H1 (cell line): ENCODE results near the gene SATL1. TPM values are rescaled to one million over a fixed set of nuclear protein-coding genes. Genes with fewer than 3 reads are reported as not detected.

ENCODE experiments used
- CTCF ChIA-PET: fragments of 300-600 bp; sonication (Branson Sonifier 250); formaldehyde crosslinking; loops from one replicate; lab custom pipeline; 2021; ENCODE audit not compliant: partially characterized antibody; lab: Charles Lee
- POLR2A ChIA-PET: fragments of 300-600 bp; sonication (Branson Sonifier 250); formaldehyde crosslinking; loops from one replicate; lab custom pipeline; 2021; ENCODE audit warnings: inconsistent platforms; ENCODE audit not compliant: partially characterized antibody; lab: Charles Lee
- DNase-seq, 2 experiments: peaks; one replicate each; pipeline versions ENCODE4 v3.0.0 to v3.0.0-alpha.2; 2010 to 2022; ENCODE audit warnings: low spot score in 2 of 2, low read depth in 1 of 2, mixed read lengths in 1 of 2
- FAIRE-seq: peaks from 2 replicates; lab custom pipeline; 2011; peaks lifted over from hg19 to GRCh38; lab: Jason Lieb, UNC
- H2AFZ ChIP-seq: 2 replicates; pipeline ENCODE4 v1.8.1; 2012; ENCODE audit warnings: low read length, inconsistent platforms
- H2AK5ac ChIP-seq: 2 replicates; pipeline ENCODE4 v1.6.1; 2013; ENCODE audit warnings: low read depth, low read length
- H2BK120ac ChIP-seq: replicated peaks from 2 replicates; pipeline ENCODE3; 2013; ENCODE audit warnings: low read depth, low read length, inconsistent platforms
- H2BK12ac ChIP-seq: 2 replicates; pipeline ENCODE4 v1.6.1; 2013; ENCODE audit warnings: low read depth, low read length
- H2BK15ac ChIP-seq: 2 replicates; pipeline ENCODE4 v1.6.1; 2013; ENCODE audit warnings: low read length
- H2BK20ac ChIP-seq: 2 replicates; pipeline ENCODE4 v1.6.1; 2013; ENCODE audit warnings: low read length
- H2BK5ac ChIP-seq: 2 replicates; pipeline ENCODE4 v1.6.1; 2013; ENCODE audit warnings: low read depth, low read length
- H3K14ac ChIP-seq: 2 replicates; pipeline ENCODE4 v1.6.1; 2013; ENCODE audit warnings: inconsistent platforms; ENCODE audit not compliant: insufficient read length
- H3K18ac ChIP-seq: 2 replicates; pipeline ENCODE4 v1.6.1; 2013; ENCODE audit warnings: low read length; ENCODE audit errors: extremely low read depth
- H3K23ac ChIP-seq: 2 replicates; pipeline ENCODE4 v1.6.1; 2013; ENCODE audit warnings: inconsistent platforms; ENCODE audit not compliant: insufficient read length
- H3K23me2 ChIP-seq: 2 replicates; pipeline ENCODE4 v1.6.1; 2013; ENCODE audit warnings: low read depth, low read length
- H3K27ac ChIP-seq: 2 replicates; pipeline ENCODE4 v1.6.1; 2011; ENCODE audit warnings: low read depth, low read length, inconsistent platforms
- H3K27me3 ChIP-seq, 4 experiments: replicated peaks in 1 of 4; 1 replicate in 1 of 4; 2 replicates in 3 of 4; pipeline versions ENCODE4 v1.6.1 to v1.8.1; 2011 to 2013; ENCODE audit warnings: low read length in 3 of 4, mild to moderate bottlenecking in 3 of 4, inconsistent platforms in 2 of 4, mixed read lengths in 2 of 4, moderate library complexity in 1 of 4; ENCODE audit not compliant: control insufficient read depth in 3 of 4, insufficient read depth in 3 of 4; ENCODE audit errors: extremely low read depth in 1 of 4
- H3K36me3 ChIP-seq, 4 experiments: 2 replicates each; pipeline versions ENCODE4 v1.6.1 to v1.8.1; 2011 to 2013; ENCODE audit warnings: mild to moderate bottlenecking in 4 of 4, low read length in 3 of 4, moderate library complexity in 2 of 4, control low read depth in 1 of 4, inconsistent platforms in 1 of 4; ENCODE audit not compliant: insufficient read depth in 4 of 4, control insufficient read depth in 2 of 4
- H3K4ac ChIP-seq: replicated peaks from 2 replicates; pipeline ENCODE3; 2013; ENCODE audit warnings: low read length, low read depth, mixed read lengths, inconsistent platforms; ENCODE audit not compliant: insufficient read length
- H3K4me1 ChIP-seq, 4 experiments: replicated peaks in 1 of 4; 1 replicate in 1 of 4; 2 replicates in 3 of 4; pipeline versions ENCODE4 v1.6.1 to v1.8.1; 2011 to 2013; ENCODE audit warnings: low read length in 3 of 4, inconsistent platforms in 2 of 4, mixed read lengths in 1 of 4; ENCODE audit not compliant: insufficient read depth in 4 of 4, control insufficient read depth in 3 of 4
- H3K4me2 ChIP-seq, 2 experiments: 2 replicates each; pipeline versions ENCODE4 v1.6.1 to v1.8.1; 2011 to 2013; ENCODE audit warnings: low read depth in 2 of 2, low read length in 2 of 2, control low read depth in 1 of 2, inconsistent platforms in 1 of 2, mild to moderate bottlenecking in 1 of 2; ENCODE audit not compliant: insufficient read depth in 1 of 2
- H3K4me3 ChIP-seq, 4 experiments: fragments of 200-600, 300-600 bp in 1 of 4; sonication (generic), shearing (Covaris generic), sonication (Bioruptor Twin) in 1 of 4; 2 replicates each; pipeline versions ENCODE4 v1.5.1 to v1.8.1; 2011 to 2016; ENCODE audit warnings: low read length in 4 of 4, low read depth in 3 of 4, control low read depth in 2 of 4, inconsistent platforms in 2 of 4, mild to moderate bottlenecking in 2 of 4, mixed read lengths in 1 of 4, moderate library complexity in 1 of 4; ENCODE audit not compliant: insufficient read depth in 2 of 4; ENCODE audit errors: extremely low read depth in 1 of 4
- H3K56ac ChIP-seq: replicated peaks from 2 replicates; pipeline ENCODE3; 2013; ENCODE audit warnings: low read depth, mild to moderate bottlenecking, mixed read lengths, low read length, inconsistent platforms; ENCODE audit not compliant: insufficient read length
- H3K79me1 ChIP-seq: 2 replicates; pipeline ENCODE4 v1.6.1; 2013; ENCODE audit warnings: low read depth, low read length, control low read depth
- H3K79me2 ChIP-seq, 2 experiments: 2 replicates each; pipeline versions ENCODE4 v1.6.1 to v1.8.1; 2012 to 2013; ENCODE audit warnings: low read length in 2 of 2, mild to moderate bottlenecking in 2 of 2, inconsistent platforms in 1 of 2; ENCODE audit not compliant: insufficient read depth in 2 of 2, control insufficient read depth in 1 of 2
- H3K9ac ChIP-seq, 4 experiments: replicated peaks in 1 of 4; 1 replicate in 1 of 4; 2 replicates in 3 of 4; pipeline versions ENCODE4 v1.6.1 to v1.8.1; 2011 to 2013; ENCODE audit warnings: low read depth in 3 of 4, low read length in 3 of 4, control low read depth in 2 of 4, mild to moderate bottlenecking in 2 of 4, moderate library complexity in 2 of 4, inconsistent platforms in 1 of 4; ENCODE audit errors: extremely low read depth in 1 of 4
- H3K9me3 ChIP-seq, 2 experiments: 2 replicates each; pipeline versions ENCODE4 v1.6.1 to v1.8.1; 2012 to 2013; ENCODE audit warnings: mild to moderate bottlenecking in 2 of 2, moderate library complexity in 2 of 2, control low read depth in 1 of 2, inconsistent platforms in 1 of 2, low read depth in 1 of 2, low read length in 1 of 2, mixed read lengths in 1 of 2; ENCODE audit not compliant: insufficient read depth in 2 of 2
- H4K20me1 ChIP-seq, 2 experiments: replicated peaks in 1 of 2; 2 replicates each; pipeline versions ENCODE3 to v1.8.1; 2011 to 2013; ENCODE audit warnings: inconsistent platforms in 2 of 2, low read length in 2 of 2, mild to moderate bottlenecking in 1 of 2; ENCODE audit not compliant: insufficient read depth in 2 of 2, control insufficient read depth in 1 of 2
- H4K5ac ChIP-seq: 2 replicates; pipeline ENCODE4 v1.6.1; 2013; ENCODE audit warnings: low read length, low read depth, mixed read lengths, inconsistent platforms; ENCODE audit not compliant: insufficient read length
- H4K8ac ChIP-seq: 2 replicates; pipeline ENCODE4 v1.8.0; 2013; ENCODE audit warnings: mild to moderate bottlenecking, moderate library complexity, low read length, inconsistent platforms; ENCODE audit not compliant: insufficient read depth; ENCODE audit errors: extremely low read depth
- H4K91ac ChIP-seq: replicated peaks from 2 replicates; pipeline ENCODE3; 2013; ENCODE audit warnings: low read length, mixed read lengths, inconsistent platforms; ENCODE audit not compliant: insufficient read length
- BACH1 ChIP-seq: IDR thresholded peaks from 2 replicates; pipeline ENCODE4 v1.6.1; 2012; ENCODE audit warnings: low read length, improper control_type of control experiment
- KDM5A ChIP-seq: fragments of 200-600 bp; IDR thresholded peaks from 2 replicates; pipeline ENCODE4 v1.7.1; 2012; ENCODE audit warnings: mild to moderate bottlenecking, low read length, inconsistent platforms, mixed read lengths
- WGBS, 2 experiments: shearing (Covaris generic) in 1 of 2; methylation state at CpG; one replicate each; pipeline versions ENCODE4 v1.1.6 to v1.1.7; 2013 to 2015; ENCODE audit warnings: low lambda C conversion rate in 2 of 2, mixed read lengths in 2 of 2, inconsistent platforms in 1 of 2, low coverage in 1 of 2, missing lambda C conversion rate in 1 of 2; ENCODE audit not compliant: insufficient replicate concordance in 2 of 2, insufficient coverage in 1 of 2, insufficient read length in 1 of 2; ENCODE audit errors: extremely low coverage in 1 of 2, missing lambda C conversion rate in 1 of 2; 5-methylcytosine and 5-hydroxymethylcytosine counted together
- polyA plus RNA-seq, 7 experiments: library from polyadenylated mRNA; depleted of rRNA in 3 of 7; stranded (reverse) in 5 of 7; unstranded in 2 of 7; fragments of >200 nt in 5 of 7; fragments of 200-250 nt in 2 of 7; gene quantifications; 1 replicate in 5 of 7; 2 replicates in 1 of 7; 4 replicates in 1 of 7; pipeline versions ENCODE4 v1.2.1 to v1.2.3, GENCODE V29; 2011 to 2013; ENCODE audit warnings: missing spikeins in 2 of 7, mixed read lengths in 2 of 7
- total RNA-seq: library from RNA; stranded (reverse); fragmentation: NEBNext Ultra II Directional; extraction: Animal tissue kit (Norgen Biotek cat#: 25700); gene quantifications from 2 replicates; pipeline ENCODE4 v1.2.1, GENCODE V29; 2021

SATL1 gene
- total and polyA plus RNA-seq, 2 of the 8 experiments (the other 6 are each of a cell fraction or from before 2014, with no cell fraction given): 0.06 to 0.17 TPM

- H4K5ac ChIP-seq: no peak overlapping the region
- H3K14ac ChIP-seq: no peak overlapping the region
- no peak overlapping the region for H3K9ac ChIP-seq
- ChIA-PET CTCF (no interaction called here), POLR2A (no interaction called here)
- H4K20me1 ChIP-seq: no peaks in the 10 kb centered on the region
- no peak overlapping the region for H2BK5ac ChIP-seq
- no peaks in the 10 kb centered on the region for H3K9me3 ChIP-seq
- no peak for FAIRE-seq
- no peaks in the 10 kb centered on the region for H3K79me1 ChIP-seq
- no peak overlapping the region for H2BK120ac ChIP-seq
- H3K56ac ChIP-seq: no peak overlapping the region
- no peak overlapping the region for H3K23ac ChIP-seq
- peaks cover 0 to 3% (median 0%) of the 10 kb centered on the region in 4 experiments; a peak in 1 of 8 replicates for H3K36me3 ChIP-seq
- H3K79me2 ChIP-seq: no peaks in the 10 kb centered on the region
- no peaks in the 10 kb centered on the region for H3K4me1 ChIP-seq
- no peak overlapping the region for H3K4ac ChIP-seq
- H2BK12ac ChIP-seq: no peak overlapping the region
- TF ChIP-seq KDM5A: no peak
- no peak for TF ChIP-seq BACH1
- H2AK5ac ChIP-seq: no peak overlapping the region
- H3K4me2 ChIP-seq: no peak overlapping the region
- H3K27ac ChIP-seq: no peak overlapping the region
- H4K8ac ChIP-seq: no peak overlapping the region
- H2AFZ ChIP-seq: no peak overlapping the region
- no peaks in the 10 kb centered on the region for H3K27me3 ChIP-seq
- no peaks in the 10 kb centered on the region for H3K23me2 ChIP-seq
- no peak overlapping the region for H2BK15ac ChIP-seq
- no peak overlapping the region for H2BK20ac ChIP-seq
- no peak overlapping the region for H4K91ac ChIP-seq
- DNase-seq: no peak
- no peak overlapping the region for H3K18ac ChIP-seq
- H3K4me3 ChIP-seq: no peak overlapping the region
- 97% methylated on average over 5 of the region's 5 CpGs; no CpG with 5 or more reads in 1 of the 2 experiments for WGBS, 2 experiments
These were observed 154.2 kb downstream of the SATL1 start for GRCh38 chrX:85089321-85089840.
